ENCODE results near the gene ALX4.

DNA sequence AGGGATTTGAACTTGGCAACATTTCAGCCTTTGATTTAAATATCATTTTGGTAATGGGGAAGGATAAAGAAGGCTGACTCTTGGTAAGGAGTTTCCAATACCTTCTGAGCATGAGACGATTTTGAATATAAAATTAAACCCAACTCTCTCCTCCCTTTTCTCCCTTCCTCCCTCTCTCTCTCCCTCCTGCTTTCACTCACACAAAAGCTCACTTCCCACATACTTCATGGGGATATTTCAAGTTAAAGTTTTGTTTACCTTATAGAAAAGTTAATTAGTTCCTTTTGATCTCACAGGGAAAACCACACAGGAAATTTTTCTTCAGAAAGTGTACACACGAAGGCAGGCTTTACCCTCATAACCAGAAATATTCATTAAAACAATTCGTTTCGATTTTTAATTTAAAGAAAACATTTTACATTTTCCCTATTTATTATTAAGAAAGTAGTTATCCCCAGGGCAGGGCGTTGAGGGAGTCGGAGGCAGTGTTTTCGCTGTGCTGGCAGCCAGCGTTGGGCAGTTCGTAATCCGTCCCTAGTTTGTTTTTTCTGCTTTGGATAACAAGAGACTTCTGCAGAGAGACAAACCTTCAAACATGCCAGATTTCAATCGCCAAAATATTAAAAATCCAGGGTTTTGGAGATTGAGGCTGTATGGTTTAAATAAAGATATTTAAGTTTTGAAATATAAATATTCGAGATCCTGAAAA is 25.3 kb upstream of the ALX4 start:
- TF ChIP-seq, protein P1, sequence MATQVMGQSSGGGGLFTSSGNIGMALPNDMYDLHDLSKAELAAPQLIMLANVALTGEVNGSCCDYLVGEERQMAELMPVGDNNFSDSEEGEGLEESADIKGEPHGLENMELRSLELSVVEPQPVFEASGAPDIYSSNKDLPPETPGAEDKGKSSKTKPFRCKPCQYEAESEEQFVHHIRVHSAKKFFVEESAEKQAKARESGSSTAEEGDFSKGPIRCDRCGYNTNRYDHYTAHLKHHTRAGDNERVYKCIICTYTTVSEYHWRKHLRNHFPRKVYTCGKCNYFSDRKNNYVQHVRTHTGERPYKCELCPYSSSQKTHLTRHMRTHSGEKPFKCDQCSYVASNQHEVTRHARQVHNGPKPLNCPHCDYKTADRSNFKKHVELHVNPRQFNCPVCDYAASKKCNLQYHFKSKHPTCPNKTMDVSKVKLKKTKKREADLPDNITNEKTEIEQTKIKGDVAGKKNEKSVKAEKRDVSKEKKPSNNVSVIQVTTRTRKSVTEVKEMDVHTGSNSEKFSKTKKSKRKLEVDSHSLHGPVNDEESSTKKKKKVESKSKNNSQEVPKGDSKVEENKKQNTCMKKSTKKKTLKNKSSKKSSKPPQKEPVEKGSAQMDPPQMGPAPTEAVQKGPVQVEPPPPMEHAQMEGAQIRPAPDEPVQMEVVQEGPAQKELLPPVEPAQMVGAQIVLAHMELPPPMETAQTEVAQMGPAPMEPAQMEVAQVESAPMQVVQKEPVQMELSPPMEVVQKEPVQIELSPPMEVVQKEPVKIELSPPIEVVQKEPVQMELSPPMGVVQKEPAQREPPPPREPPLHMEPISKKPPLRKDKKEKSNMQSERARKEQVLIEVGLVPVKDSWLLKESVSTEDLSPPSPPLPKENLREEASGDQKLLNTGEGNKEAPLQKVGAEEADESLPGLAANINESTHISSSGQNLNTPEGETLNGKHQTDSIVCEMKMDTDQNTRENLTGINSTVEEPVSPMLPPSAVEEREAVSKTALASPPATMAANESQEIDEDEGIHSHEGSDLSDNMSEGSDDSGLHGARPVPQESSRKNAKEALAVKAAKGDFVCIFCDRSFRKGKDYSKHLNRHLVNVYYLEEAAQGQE (IDR thresholded peaks at IDR 0.05; ENCODE audit: unreplicated experiment) = no peak
- no peak for TF ChIP-seq EZH2 (IDR thresholded peaks at IDR 0.05; ENCODE audit: low read depth, unreplicated experiment)
- TF ChIP-seq, protein P2, sequence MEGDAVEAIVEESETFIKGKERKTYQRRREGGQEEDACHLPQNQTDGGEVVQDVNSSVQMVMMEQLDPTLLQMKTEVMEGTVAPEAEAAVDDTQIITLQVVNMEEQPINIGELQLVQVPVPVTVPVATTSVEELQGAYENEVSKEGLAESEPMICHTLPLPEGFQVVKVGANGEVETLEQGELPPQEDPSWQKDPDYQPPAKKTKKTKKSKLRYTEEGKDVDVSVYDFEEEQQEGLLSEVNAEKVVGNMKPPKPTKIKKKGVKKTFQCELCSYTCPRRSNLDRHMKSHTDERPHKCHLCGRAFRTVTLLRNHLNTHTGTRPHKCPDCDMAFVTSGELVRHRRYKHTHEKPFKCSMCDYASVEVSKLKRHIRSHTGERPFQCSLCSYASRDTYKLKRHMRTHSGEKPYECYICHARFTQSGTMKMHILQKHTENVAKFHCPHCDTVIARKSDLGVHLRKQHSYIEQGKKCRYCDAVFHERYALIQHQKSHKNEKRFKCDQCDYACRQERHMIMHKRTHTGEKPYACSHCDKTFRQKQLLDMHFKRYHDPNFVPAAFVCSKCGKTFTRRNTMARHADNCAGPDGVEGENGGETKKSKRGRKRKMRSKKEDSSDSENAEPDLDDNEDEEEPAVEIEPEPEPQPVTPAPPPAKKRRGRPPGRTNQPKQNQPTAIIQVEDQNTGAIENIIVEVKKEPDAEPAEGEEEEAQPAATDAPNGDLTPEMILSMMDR (conservative IDR thresholded peaks at IDR 0.05; ENCODE audit: low read depth in 2 of 2) = no peak
- no peak for TF ChIP-seq POLR2AphosphoS5 (IDR thresholded peaks at IDR 0.05; ENCODE audit: low read depth)
- TF ChIP-seq EZH2phosphoT487 (IDR thresholded peaks at IDR 0.05; ENCODE audit: unreplicated experiment) = no peak
- no peak for TF ChIP-seq JUNB (IDR thresholded peaks at IDR 0.05; ENCODE audit: unreplicated experiment)
- TF ChIP-seq, protein P3, sequence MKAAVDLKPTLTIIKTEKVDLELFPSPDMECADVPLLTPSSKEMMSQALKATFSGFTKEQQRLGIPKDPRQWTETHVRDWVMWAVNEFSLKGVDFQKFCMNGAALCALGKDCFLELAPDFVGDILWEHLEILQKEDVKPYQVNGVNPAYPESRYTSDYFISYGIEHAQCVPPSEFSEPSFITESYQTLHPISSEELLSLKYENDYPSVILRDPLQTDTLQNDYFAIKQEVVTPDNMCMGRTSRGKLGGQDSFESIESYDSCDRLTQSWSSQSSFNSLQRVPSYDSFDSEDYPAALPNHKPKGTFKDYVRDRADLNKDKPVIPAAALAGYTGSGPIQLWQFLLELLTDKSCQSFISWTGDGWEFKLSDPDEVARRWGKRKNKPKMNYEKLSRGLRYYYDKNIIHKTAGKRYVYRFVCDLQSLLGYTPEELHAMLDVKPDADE (IDR thresholded peaks at IDR 0.05) = no peak
- TF ChIP-seq STAT1 (IDR thresholded peaks at IDR 0.05; ENCODE audit: unreplicated experiment) = no peak
- TF ChIP-seq, protein P4, sequence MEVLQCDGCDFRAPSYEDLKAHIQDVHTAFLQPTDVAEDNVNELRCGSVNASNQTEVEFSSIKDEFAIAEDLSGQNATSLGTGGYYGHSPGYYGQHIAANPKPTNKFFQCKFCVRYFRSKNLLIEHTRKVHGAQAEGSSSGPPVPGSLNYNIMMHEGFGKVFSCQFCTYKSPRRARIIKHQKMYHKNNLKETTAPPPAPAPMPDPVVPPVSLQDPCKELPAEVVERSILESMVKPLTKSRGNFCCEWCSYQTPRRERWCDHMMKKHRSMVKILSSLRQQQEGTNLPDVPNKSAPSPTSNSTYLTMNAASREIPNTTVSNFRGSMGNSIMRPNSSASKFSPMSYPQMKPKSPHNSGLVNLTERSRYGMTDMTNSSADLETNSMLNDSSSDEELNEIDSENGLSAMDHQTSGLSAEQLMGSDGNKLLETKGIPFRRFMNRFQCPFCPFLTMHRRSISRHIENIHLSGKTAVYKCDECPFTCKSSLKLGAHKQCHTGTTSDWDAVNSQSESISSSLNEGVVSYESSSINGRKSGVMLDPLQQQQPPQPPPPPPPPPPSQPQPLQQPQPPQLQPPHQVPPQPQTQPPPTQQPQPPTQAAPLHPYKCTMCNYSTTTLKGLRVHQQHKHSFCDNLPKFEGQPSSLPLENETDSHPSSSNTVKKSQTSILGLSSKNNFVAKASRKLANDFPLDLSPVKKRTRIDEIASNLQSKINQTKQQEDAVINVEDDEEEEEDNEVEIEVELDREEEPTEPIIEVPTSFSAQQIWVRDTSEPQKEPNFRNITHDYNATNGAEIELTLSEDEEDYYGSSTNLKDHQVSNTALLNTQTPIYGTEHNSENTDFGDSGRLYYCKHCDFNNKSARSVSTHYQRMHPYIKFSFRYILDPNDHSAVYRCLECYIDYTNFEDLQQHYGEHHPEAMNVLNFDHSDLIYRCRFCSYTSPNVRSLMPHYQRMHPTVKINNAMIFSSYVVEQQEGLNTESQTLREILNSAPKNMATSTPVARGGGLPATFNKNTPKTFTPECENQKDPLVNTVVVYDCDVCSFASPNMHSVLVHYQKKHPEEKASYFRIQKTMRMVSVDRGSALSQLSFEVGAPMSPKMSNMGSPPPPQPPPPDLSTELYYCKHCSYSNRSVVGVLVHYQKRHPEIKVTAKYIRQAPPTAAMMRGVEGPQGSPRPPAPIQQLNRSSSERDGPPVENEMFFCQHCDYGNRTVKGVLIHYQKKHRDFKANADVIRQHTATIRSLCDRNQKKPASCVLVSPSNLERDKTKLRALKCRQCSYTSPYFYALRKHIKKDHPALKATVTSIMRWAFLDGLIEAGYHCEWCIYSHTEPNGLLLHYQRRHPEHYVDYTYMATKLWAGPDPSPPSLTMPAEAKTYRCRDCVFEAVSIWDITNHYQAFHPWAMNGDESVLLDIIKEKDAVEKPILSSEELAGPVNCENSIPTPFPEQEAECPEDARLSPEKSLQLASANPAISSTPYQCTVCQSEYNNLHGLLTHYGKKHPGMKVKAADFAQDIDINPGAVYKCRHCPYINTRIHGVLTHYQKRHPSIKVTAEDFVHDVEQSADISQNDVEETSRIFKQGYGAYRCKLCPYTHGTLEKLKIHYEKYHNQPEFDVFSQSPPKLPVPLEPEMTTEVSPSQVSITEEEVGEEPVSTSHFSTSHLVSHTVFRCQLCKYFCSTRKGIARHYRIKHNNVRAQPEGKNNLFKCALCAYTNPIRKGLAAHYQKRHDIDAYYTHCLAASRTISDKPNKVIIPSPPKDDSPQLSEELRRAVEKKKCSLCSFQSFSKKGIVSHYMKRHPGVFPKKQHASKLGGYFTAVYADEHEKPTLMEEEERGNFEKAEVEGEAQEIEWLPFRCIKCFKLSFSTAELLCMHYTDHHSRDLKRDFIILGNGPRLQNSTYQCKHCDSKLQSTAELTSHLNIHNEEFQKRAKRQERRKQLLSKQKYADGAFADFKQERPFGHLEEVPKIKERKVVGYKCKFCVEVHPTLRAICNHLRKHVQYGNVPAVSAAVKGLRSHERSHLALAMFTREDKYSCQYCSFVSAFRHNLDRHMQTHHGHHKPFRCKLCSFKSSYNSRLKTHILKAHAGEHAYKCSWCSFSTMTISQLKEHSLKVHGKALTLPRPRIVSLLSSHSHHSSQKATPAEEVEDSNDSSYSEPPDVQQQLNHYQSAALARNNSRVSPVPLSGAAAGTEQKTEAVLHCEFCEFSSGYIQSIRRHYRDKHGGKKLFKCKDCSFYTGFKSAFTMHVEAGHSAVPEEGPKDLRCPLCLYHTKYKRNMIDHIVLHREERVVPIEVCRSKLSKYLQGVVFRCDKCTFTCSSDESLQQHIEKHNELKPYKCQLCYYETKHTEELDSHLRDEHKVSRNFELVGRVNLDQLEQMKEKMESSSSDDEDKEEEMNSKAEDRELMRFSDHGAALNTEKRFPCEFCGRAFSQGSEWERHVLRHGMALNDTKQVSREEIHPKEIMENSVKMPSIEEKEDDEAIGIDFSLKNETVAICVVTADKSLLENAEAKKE (CRISPR knock-in tag; IDR thresholded peaks at IDR 0.05) = no peak
- no peak for TF ChIP-seq ZNF114 (CRISPR knock-in tag; IDR thresholded peaks at IDR 0.05)
- 0 out of 2 replicates have a peak, but pooled peaks have one; percentile 11 for TF ChIP-seq CREB1 (CRISPR knock-in tag; IDR thresholded peaks at IDR 0.05; ENCODE audit: low read depth)
- TF ChIP-seq ZNF331 (CRISPR knock-in tag; IDR thresholded peaks at IDR 0.05; ENCODE audit: low read depth) = no peak

Data from GM23338 (cell line).